ENCODE results near the gene BNIP1. TPM values are rescaled to one million over a fixed set of nuclear protein-coding genes. Genes with fewer than 3 reads are reported as not detected.

Gene BNIP1
- total RNA-seq, 6 experiments from 2014 or later: 13.9 to 20.9 (median 17.3) TPM

- H3K27me3 Mint-ChIP-seq (ENCODE audit: insufficient read depth): no peaks in the 10 kb centered on the region
- no peaks in the 10 kb centered on the region for H3K4me1 Mint-ChIP-seq (ENCODE audit: low read depth)
- TF ChIP-seq CTCF (IDR thresholded peaks at IDR 0.05): no peak
- H3K27ac Mint-ChIP-seq: no peak overlapping the region
- H3K4me3 Mint-ChIP-seq: no peak overlapping the region
- DNase-seq: no peak
- H3K36me3 Mint-ChIP-seq (ENCODE audit: low read depth): peaks cover 16% of the 10 kb centered on the region; the same call in 1 of the 2 replicates
- H3K9me3 Mint-ChIP-seq: no peaks in the 10 kb centered on the region
Measured at GRCh38 chr5:173155912-173156311, 11.6 kb downstream of the BNIP1 start.

GRCh38 chr5:173158366-173158765 is 14.0 kb downstream of the BNIP1 start:
- no peak overlapping the region for H3K4me3 Mint-ChIP-seq
- no peak for TF ChIP-seq CTCF (IDR thresholded peaks at IDR 0.05)
- H3K27ac Mint-ChIP-seq: no peak overlapping the region
- no peaks in the 10 kb centered on the region for H3K4me1 Mint-ChIP-seq (ENCODE audit: low read depth)
- H3K27me3 Mint-ChIP-seq (ENCODE audit: insufficient read depth): peaks cover 1% of the 10 kb centered on the region; the same call in 1 of the 2 replicates
- no peak for DNase-seq
- H3K36me3 Mint-ChIP-seq (ENCODE audit: low read depth): peaks cover 17% of the 10 kb centered on the region; the same call in 1 of the 2 replicates
- no peaks in the 10 kb centered on the region for H3K9me3 Mint-ChIP-seq

GRCh38 chr5:173159256-173159655 is 14.9 kb downstream of the BNIP1 start:
- no peak overlapping the region for H3K4me3 Mint-ChIP-seq

GRCh38 chr5:173161148-173161547 is 16.8 kb downstream of the BNIP1 start:
- Mint-ChIP-seq H3K27me3 (ENCODE audit: insufficient read depth) (peaks cover 3% of the 10 kb centered on the region), H3K9me3 (no peaks in the 10 kb centered on the region), H3K27ac (no peak overlapping the region), H3K4me3 (no peak overlapping the region), H3K4me1 (ENCODE audit: low read depth) (no peaks in the 10 kb centered on the region), H3K36me3 (ENCODE audit: low read depth) (peaks cover 6% of the 10 kb centered on the region; the same call in 1 of the 2 replicates)
- TF ChIP-seq CTCF (IDR thresholded peaks at IDR 0.05): no peak
- DNase-seq: no peak

More at GRCh38 chr5:173159256-173159655, 14.9 kb downstream of the BNIP1 start:
- peaks cover 2% of the 10 kb centered on the region for H3K27me3 Mint-ChIP-seq (ENCODE audit: insufficient read depth)
- TF ChIP-seq CTCF (IDR thresholded peaks at IDR 0.05): no peak
- H3K36me3 Mint-ChIP-seq (ENCODE audit: low read depth): peaks cover 11% of the 10 kb centered on the region; the same call in 1 of the 2 replicates
- no peak overlapping the region for H3K27ac Mint-ChIP-seq
- no peaks in the 10 kb centered on the region for H3K4me1 Mint-ChIP-seq (ENCODE audit: low read depth)
- no peaks in the 10 kb centered on the region for H3K9me3 Mint-ChIP-seq
- no peak for DNase-seq

GRCh38 chr5:173163219-173163618 is 18.9 kb downstream of the BNIP1 start:
- no peaks in the 10 kb centered on the region for H3K4me1 Mint-ChIP-seq (ENCODE audit: low read depth)
- H3K27ac Mint-ChIP-seq: no peak overlapping the region
- DNase-seq: no peak
- H3K4me3 Mint-ChIP-seq: no peak overlapping the region
- H3K36me3 Mint-ChIP-seq (ENCODE audit: low read depth): peaks cover 6% of the 10 kb centered on the region; the same call in 1 of the 2 replicates
- peaks cover 6% of the 10 kb centered on the region for H3K27me3 Mint-ChIP-seq (ENCODE audit: insufficient read depth)
- TF ChIP-seq CTCF (IDR thresholded peaks at IDR 0.05): no peak
- H3K9me3 Mint-ChIP-seq: no peaks in the 10 kb centered on the region
